Nephron progenitor cell (in vitro differentiated cells): ENCODE data around the gene WEE1.
A peak's percentile ranks its signal among the peaks of the same experiment; 100 is the strongest.

ENCODE experiments used
- DNase-seq: peaks from one replicate; pipeline ENCODE4 v3.0.0; 2021
- H3K27ac Mint-ChIP-seq: 2 replicates; pipeline ENCODE4 v1.8.0; 2021; ENCODE audit warnings: mild to moderate bottlenecking, moderate library complexity, mixed read lengths
- H3K27me3 Mint-ChIP-seq: 2 replicates; pipeline ENCODE4 v1.8.0; 2021; ENCODE audit warnings: mild to moderate bottlenecking, low read depth, mixed read lengths; ENCODE audit not compliant: poor library complexity
- H3K36me3 Mint-ChIP-seq: 2 replicates; pipeline ENCODE4 v1.8.0; 2021; ENCODE audit warnings: low read depth, mixed read lengths
- H3K4me1 Mint-ChIP-seq: 2 replicates; pipeline ENCODE4 v1.8.0; 2021; ENCODE audit warnings: mixed read lengths
- H3K4me3 Mint-ChIP-seq: 2 replicates; pipeline ENCODE4 v1.8.0; 2021; ENCODE audit warnings: mild to moderate bottlenecking, moderate library complexity, mixed read lengths
- H3K9me3 Mint-ChIP-seq: 2 replicates; pipeline ENCODE4 v1.8.0; 2021; ENCODE audit warnings: mild to moderate bottlenecking, moderate library complexity, mixed read lengths
- CTCF ChIP-seq: fragments of 200-600 bp; sonication (generic); IDR thresholded peaks from 2 replicates; pipeline ENCODE4 v1.5.0; 2021; ENCODE audit warnings: antibody characterized with exemption

The WEE1 gene

GRCh38 chr11:9528573-9529333, 44.7 kb upstream of the WEE1 start:
- peak overlapping the region; percentile 16 for H3K27ac Mint-ChIP-seq
- H3K36me3 Mint-ChIP-seq = peaks cover 28% of the 10 kb centered on the region
- no peak for TF ChIP-seq CTCF
- H3K9me3 Mint-ChIP-seq = no peaks in the 10 kb centered on the region
- H3K4me3 Mint-ChIP-seq = no peak overlapping the region
- no peak for DNase-seq
- H3K27me3 Mint-ChIP-seq = peaks cover 3% of the 10 kb centered on the region
- peaks cover 33% of the 10 kb centered on the region for H3K4me1 Mint-ChIP-seq

DNA sequence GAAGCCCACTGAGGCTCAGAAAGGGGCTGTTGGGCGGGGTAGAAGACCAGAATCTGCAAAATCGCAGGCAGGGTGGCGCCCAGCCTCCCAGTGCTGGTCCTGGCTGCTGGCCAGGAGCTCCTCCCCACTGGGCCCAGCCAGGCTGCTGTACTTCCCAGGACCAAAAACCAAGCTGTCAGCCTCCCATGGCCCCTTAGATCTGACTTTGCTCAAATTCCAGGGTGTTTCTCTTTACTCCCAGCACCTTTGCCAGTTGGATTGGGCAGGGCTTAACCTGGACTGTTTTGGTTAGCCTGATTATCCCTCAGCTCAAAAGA, 44.2 kb upstream of the WEE1 start:
- Mint-ChIP-seq H3K36me3 (peaks cover 24% of the 10 kb centered on the region), H3K9me3 (no peaks in the 10 kb centered on the region), H3K27ac (peak overlapping the region; percentile 94), H3K4me1 (peaks cover 38% of the 10 kb centered on the region), H3K4me3 (no peak overlapping the region), H3K27me3 (peaks cover 3% of the 10 kb centered on the region)
- no peak for DNase-seq
- TF ChIP-seq CTCF = no peak

- Mint-ChIP-seq H3K4me1 (peaks cover 43% of the 10 kb centered on the region), H3K27me3 (peaks cover 3% of the 10 kb centered on the region), H3K9me3 (no peaks in the 10 kb centered on the region), H3K4me3 (no peak overlapping the region), H3K27ac (peak overlapping the region; percentile 94), H3K36me3 (peaks cover 24% of the 10 kb centered on the region)
- no peak for DNase-seq
- no peak for TF ChIP-seq CTCF
Observed at GRCh38 chr11:9530020-9530621, 43.3 kb upstream of the WEE1 start.

GRCh38 chr11:9530901-9531625, 42.4 kb upstream of the WEE1 start:
- Mint-ChIP-seq H3K9me3 (no peaks in the 10 kb centered on the region), H3K36me3 (peaks cover 16% of the 10 kb centered on the region), H3K4me1 (peaks cover 43% of the 10 kb centered on the region), H3K27ac (peak overlapping the region; percentile 48), H3K4me3 (no peak overlapping the region), H3K27me3 (peaks cover 3% of the 10 kb centered on the region)
- DNase-seq = no peak
- no peak for TF ChIP-seq CTCF

- Mint-ChIP-seq H3K4me3 (no peak overlapping the region), H3K27ac (peak overlapping the region; percentile 72)
Observed at GRCh38 chr11:9533058-9533457, 40.4 kb upstream of the WEE1 start.

More at GRCh38 chr11:9533058-9533457, 40.4 kb upstream of the WEE1 start:
- Mint-ChIP-seq H3K4me1 (peaks cover 43% of the 10 kb centered on the region), H3K9me3 (no peaks in the 10 kb centered on the region), H3K27me3 (peaks cover 3% of the 10 kb centered on the region), H3K36me3 (no peaks in the 10 kb centered on the region)
- no peak for TF ChIP-seq CTCF
- DNase-seq = no peak
